Activated CD8-positive, alpha-beta memory T cell treated with anti-CD3 and anti-CD28 coated beads for 24 hours (primary cell): ENCODE data around the gene MAB21L2.
"Not testable (repeated sequence)": the region's sequence is repeated elsewhere in the genome, so short reads cannot be mapped to it uniquely, and the experiment has no call there.

Experiments
- DNase-seq: peaks from one replicate; pipeline ENCODE4 v3.0.0-alpha.2; 2020

The MAB21L2 gene

GRCh38 chr4:150582146-150582872 is at the start of gene MAB21L2:
Gene MAB21L2, plus strand, starts transcription at chr4:150582151. Its CDS starts 879 bp downstream, at chr4:150583030.
- no peak for DNase-seq

- no peak for DNase-seq
Observed at GRCh38 chr4:150533673-150534072, 48.3 kb upstream of the MAB21L2 start.

- DNase-seq = no peak
Observed at GRCh38 chr4:150534818-150535217, 47.1 kb upstream of the MAB21L2 start.

DNA sequence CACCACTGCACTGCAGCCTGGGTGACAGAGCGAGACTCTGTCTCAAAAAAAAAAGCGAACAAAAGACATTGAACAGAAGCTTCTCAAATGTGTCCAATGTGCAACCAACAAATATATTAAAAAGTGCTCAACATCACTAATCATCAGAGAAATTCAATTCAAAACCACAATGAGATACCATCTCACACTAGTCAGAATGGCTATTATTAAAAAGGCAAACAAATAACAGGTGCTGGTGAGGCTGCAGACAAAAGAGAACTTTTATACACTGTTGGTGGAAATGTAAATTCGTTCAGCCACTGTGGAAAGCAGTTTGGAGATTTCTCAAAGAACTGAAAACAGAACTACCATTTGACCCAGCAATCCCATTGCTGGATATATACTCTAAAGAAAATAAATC is 44.0 kb upstream of the MAB21L2 start:
- not testable (repeated sequence) for DNase-seq

GRCh38 chr4:150540536-150540935 is 41.4 kb upstream of the MAB21L2 start:
- no peak for DNase-seq

DNA sequence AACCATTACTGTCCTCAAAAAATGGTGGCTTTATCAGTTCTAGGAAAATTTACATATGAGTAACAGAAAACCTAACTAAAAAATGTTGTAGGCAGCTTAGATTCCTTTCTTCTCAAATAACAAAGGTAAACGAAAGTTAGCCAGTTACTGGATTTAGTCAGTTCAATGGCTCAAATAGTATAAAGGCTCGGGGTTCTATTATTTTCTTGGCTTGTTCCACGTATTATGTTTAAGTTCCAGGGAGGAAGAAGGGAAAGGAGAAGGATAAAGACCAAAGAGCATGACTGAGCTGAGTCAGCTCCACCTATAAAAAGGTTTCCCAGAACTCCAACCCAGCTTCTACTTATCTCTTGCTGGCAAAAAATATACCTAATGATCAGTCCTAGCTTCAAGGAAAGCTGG is 41.0 kb upstream of the MAB21L2 start:
- DNase-seq = no peak

- no peak for DNase-seq
Observed at GRCh38 chr4:150541681-150542080, 40.3 kb upstream of the MAB21L2 start.

DNA sequence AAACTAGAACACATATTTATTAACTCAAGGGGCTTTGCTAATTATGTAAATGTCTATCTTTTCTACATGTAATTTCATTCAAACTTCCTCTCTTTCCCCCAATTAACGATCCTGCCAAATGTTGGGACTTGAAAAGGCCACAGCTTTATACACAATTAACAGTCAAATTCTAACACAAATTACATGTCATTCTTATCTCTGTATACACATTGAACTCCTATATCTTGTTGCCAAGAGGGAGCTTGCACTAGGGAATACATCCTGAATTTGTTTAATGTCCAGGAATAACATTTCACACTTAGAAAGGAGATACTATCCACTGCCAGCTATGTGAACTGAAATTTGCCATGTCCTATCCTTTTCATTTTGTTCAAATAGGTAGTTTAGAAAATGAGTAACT is 38.9 kb upstream of the MAB21L2 start:
- no peak for DNase-seq

GRCh38 chr4:150546286-150546685 is 35.7 kb upstream of the MAB21L2 start:
- no peak for DNase-seq

DNA sequence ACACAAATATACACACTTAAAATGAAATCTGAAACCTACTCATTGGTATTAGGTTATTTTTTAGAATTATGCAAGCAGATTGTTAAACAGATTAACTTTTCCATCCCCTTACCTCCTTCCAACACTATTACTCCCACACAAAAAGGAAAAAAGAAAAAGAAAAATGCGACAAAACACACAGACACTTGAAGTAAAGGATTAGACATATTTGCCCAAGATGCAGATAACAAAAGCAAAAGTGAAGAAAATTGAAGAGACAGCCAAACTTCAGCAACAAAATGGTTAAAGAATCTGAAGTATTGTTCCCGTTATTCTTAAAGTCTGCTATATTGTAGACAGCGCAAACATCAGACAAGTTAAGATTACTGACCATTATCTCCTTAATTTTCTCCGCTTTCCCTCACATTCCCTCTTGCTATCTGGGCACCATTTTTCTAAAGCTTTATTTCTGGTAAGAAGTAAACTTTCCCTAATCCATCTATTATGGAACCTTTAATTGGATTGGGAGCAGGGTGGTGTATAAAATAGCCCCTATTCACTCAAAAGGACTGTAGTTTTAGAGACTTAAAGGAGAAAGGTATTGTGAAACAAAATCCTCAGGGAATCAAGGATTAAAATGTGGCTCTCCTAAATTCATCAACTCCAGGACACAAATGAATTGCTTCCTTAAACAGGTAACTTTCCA is 34.7 kb upstream of the MAB21L2 start:
- no peak for DNase-seq

GRCh38 chr4:150557811-150558210 is 24.1 kb upstream of the MAB21L2 start:
- not testable (repeated sequence) for DNase-seq

DNA sequence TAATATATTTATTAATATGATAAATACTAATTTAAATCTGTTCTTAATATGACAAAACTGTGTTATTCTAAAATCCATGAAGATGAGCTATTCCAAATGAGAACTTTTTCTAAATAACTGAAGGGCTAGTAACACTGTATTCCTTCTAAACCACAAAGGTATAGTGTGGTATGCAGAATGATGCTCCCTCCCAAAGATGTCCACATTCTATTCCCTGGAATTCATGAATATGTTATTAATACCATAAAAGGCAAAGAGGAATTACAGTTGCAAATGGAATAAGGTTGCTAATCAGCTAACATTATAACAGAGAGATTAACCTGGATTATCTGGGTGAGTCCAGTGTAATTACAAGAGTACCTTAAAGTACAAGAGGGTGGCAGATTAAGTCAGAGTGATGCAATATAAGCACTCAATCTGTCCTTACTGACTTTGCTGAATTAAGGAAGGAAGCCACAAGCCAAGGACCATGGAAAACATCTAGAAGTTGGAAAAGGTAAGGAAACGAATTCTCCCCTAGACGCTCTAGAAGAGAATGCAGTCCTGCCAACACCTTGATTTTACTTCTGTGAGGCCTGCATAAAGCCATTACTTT is 20.7 kb upstream of the MAB21L2 start:
- no peak for DNase-seq

- DNase-seq = no peak
Observed at GRCh38 chr4:150562250-150562649, 19.7 kb upstream of the MAB21L2 start.

DNA sequence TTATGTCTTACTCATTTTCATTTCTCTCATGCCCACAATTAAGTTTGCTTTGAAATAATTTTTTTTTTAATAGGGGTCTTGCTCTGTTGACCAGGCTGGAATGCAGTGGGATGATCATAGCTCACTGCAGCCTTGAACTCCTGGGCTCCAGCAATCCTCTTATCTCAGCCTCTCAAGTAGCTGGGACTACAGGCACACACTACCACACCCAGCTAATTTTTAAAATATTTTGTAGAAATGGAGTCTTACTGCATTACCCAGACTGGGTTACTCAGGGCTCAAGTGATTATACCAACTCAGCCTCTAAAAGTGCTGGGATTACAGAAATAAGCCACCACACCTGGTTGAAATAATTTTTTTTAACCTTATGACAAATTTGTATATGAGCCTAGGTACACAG is 19.2 kb upstream of the MAB21L2 start:
- DNase-seq = no peak

DNA sequence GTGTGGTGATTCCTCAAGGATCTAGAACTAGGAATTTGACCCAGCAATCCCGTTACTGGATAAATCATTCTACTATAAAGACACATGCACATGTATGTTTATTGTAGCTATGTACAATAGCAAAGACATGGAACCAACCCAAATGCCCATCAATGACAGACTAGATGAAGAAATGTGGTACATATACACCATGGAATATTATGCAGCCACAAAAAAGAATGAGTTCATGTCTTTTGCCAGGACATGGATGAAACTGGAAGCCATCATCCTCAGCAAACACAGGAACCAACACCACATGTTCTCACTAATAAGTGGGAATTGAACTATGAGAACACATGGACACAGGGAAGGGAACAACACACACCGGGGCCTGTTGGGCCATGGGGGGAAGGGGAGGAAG is 17.0 kb upstream of the MAB21L2 start:
- DNase-seq = not testable (repeated sequence)

DNA sequence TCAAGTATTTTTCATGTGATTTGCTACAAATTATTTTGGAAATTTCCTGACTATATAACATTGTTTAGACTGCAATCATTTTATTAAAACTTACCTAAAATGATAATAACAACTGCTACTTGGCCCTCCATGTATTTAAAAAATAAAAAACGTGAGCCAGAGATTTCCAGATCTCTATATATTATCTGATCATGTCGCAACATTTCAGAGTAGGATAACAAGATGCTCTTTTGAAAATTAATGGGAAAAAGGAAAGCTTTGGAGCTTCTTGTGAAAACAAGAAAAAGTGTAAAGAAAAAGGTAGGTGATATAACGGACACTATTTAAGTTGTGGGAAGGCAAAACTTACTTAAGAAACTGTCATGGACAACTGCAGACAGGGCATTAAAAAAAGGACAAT is 14.9 kb upstream of the MAB21L2 start:
- no peak for DNase-seq

GRCh38 chr4:150569384-150569987 is 12.5 kb upstream of the MAB21L2 start:
- DNase-seq = no peak

GRCh38 chr4:150569998-150570535 is 11.9 kb upstream of the MAB21L2 start:
- DNase-seq = no peak

- DNase-seq = no peak
Observed at GRCh38 chr4:150570862-150571261, 11.1 kb upstream of the MAB21L2 start.

GRCh38 chr4:150572704-150573504 is 9.0 kb upstream of the MAB21L2 start:
- no peak for DNase-seq

GRCh38 chr4:150573534-150573933 is 8.4 kb upstream of the MAB21L2 start:
- no peak for DNase-seq

GRCh38 chr4:150574678-150575077 is 7.3 kb upstream of the MAB21L2 start:
- DNase-seq = no peak

- DNase-seq = no peak
Observed at GRCh38 chr4:150577796-150578195, 4.2 kb upstream of the MAB21L2 start.
